GM19023 (cell line): Measurements from ENCODE around the gene RFC2.

Experiments used
- ATAC-seq: cut with Tn5 transposase; IDR thresholded peaks from one replicate; pipeline ENCODE4 v1.9.1; 2021; ENCODE audit warnings: mild to moderate bottlenecking, moderate library complexity; ENCODE audit not compliant: unreplicated experiment

The RFC2 gene

DNA sequence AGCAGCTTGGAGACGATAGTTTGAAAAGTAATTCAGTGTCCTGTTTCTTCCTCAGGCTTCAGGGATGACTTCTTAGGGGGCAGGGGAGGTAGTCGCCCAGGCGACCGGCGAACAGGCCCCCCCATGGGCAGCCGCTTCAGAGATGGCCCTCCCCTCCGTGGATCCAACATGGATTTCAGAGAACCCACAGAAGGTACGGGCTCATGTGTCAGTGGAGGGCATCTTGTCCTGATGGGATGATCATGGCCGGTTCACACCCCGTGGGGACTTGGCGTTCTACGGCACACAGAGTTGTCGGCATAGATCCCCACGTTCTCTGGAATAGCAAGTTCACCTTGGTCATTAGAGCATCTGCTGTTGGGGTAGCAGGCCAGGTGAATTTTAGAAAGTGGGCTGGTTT lies 59.5 kb downstream of the RFC2 start:
- no peak for ATAC-seq

DNA sequence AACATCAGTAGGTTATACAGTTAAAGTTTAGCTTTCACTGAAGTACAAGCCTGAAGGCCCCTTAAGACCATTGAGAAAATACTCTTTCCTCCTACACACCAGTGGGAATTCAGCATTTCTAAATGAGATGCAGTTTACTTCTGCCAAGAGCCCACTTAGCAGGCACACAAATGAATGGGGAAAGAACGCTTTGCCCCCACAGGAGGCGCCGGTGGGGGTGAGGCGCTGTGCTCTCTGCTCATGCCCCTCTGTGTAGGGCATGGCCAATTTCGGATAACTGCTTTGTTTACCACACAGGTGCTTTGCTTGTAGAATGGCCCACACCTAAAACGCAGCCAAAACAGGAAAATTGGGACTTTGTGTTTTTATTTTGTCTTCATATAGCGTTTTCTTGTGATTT lies 60.3 kb downstream of the RFC2 start:
- ATAC-seq: no peak

DNA sequence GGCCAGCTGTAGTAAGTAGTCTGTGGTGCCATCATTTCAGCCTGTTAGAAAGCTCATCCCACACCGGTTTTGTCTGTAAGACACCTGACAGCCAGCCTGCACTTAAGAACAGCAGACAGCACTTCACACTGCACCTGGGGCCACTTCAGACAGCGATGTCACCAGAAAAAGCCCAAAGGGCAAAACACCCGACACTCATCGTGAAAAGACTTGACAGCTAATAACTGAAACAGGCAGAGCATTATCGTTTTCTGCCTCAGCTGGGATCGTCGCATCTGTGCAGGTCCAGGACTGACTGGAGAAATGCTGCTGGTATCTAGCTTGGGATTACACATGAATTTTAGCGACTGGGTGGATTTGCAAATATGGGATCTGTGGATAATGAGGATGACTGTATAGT lies 61.1 kb downstream of the RFC2 start:
- no peak for ATAC-seq

DNA sequence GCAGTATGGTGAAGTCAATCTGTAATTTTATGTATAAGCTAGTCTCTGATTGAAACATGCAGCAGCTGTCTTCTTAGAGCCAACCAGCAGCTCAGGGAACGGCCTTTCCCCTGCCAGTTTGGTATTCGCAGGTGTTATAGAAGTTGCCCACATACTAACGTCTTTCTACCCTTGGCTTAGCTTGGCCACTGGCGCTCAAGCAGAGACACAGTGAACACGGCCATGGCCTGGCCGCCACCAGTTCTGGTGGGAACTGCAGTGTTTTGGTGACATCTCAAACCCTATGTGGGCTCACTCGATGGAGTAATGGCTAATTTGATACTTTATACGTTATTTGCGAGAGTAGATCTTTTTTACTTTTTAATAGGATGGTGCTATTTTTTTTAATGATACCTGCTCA lies 63.0 kb downstream of the RFC2 start:
- ATAC-seq: no peak

DNA sequence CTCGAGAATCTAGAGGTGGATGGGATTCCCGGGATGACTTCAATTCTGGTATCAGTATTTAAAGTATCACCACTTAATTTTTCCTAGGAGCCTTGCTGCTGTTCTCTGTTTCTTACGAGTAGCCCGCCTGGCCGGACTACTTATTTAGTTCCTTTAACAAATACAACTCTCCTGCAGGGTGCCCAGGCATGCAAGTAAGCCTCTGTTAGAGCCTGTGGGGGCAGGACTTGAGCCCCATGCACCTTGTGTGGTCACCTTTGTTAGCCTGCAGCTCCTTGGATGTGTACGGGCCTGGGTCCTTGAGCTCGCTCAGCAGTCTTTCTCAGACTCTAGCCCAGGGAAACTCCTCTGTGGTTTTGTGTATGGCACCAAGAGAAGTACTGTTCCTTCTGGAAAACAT lies 63.9 kb downstream of the RFC2 start:
- ATAC-seq: no peak

DNA sequence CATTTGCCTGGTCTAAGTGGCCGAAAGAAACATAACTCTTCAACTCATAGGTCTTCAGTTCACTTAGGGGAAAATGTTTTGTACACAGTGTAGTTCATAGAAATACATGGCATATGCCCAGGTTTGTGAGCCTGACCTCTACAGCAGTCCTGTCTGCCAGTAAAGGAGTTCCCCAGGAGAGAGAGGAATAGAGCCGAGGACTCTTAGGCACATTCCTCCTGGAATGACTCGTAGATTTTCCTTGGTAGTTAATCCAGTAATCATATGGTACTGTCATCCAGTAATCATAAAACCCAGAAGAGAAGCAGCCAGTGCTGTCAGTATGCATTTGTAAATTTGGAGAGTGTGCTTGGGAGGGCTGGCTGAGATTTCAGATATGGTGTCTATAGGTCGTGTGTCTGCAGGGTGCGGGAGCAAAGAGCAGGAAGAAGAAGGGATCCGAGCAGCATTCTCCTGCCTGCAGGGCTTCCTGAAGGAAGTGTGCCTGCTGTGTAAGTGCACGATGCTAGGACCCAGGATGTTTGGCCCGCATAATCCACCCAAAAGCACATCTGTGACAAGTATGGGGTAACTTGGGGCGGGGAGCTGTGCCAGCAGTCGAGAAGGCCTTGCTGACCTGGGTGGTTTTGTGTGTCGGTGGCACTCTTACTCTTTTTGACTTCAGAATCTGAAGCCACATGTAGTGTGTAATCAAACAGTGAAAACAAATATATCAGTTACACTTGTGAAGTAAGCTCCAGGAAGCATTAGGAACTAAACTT lies 66.1 kb downstream of the RFC2 start:
- ATAC-seq: no peak

DNA sequence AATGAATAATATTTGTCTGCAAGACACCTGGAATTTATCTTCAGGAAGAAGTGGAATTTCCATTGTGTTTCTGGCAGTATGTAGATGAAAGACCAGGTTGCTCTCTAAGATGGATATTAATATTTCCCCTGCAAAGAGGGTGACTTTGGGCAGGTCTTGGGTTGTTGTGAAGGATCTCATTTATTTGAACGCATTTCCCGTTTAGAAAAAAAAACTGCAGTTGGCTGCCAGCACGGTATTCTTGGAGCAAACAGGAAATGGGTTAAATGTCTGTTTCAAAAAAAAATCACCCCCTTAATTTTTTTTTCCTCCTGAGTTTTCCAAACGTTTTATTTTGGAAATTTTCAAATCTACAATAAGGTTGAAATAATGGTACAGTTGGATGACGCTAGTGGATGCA lies 68.6 kb downstream of the RFC2 start:
- ATAC-seq: no peak

DNA sequence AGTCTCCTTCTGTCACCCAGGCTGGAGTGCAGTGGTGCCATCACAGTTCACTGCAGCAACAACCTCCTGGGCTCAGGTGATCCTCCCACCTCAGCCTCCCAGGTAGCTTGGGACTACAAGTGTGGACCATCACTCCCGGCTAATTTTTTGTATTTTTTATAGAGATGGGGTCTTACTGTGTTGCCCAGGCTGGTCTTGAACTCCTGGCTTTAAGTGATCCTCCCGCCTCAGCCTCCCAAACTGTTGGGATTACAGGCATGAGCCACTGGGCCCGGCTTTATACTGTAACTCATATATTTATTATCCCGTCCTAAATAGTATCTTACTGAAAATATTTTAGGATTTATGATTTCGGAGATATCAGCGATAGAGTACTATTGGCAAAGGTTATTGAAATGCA lies 69.2 kb downstream of the RFC2 start:
- no peak for ATAC-seq

DNA sequence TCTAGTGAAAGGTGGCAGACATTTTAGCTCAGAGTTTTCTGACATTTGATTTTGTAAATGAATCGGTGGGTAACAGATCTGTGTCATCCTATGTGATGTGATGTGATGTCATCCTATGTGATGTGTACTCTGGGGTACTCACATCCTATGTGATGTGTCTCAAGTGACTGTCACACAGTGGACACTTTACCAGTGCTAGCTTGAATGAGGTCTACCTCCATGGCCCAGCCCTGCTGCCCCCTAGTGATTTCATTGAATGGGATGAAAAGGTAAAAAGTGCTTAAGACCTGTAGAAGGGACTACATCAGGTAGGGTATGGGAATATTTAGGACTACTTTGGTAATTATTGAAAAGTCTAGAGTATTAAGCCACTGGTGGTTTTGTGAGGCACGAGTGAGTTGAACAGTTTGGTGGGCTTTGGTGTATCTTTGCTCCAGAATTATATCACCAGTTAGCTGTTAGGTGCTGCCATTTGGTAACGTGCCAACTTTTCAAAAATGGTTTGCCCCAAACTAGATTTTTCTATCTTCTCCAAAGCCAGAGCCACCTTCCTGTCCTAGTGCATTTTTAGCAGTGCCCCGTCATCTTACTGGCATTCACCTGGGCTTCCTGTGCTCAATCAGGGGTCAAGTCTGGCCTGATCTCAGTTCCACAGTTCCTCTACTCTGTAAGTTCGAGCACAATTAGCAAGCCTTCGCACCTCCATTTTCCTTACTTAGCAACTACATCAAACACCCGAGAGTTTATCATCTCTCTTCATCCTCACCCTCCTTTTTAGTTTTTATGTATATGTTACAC lies 70.3 kb downstream of the RFC2 start:
- ATAC-seq: no peak

DNA sequence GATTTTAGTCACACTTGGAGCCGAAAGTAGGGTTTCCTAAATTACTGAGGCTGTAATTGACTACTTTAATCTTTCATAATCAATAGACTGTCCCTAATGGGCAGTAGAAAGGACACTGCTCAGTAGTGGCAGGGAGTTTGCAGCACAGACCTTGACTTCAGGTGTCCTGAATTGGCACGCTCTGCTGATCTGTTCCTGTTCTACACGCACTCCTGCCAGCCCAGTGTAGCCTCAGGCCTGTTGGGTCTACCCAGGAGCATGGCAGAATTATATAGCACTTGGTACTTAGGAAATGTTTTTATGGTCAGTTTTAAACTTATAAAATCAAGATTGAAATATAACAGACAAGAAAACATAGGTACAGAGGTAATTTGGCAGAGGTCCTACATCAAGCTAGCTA lies 71.1 kb downstream of the RFC2 start:
- no peak for ATAC-seq

DNA sequence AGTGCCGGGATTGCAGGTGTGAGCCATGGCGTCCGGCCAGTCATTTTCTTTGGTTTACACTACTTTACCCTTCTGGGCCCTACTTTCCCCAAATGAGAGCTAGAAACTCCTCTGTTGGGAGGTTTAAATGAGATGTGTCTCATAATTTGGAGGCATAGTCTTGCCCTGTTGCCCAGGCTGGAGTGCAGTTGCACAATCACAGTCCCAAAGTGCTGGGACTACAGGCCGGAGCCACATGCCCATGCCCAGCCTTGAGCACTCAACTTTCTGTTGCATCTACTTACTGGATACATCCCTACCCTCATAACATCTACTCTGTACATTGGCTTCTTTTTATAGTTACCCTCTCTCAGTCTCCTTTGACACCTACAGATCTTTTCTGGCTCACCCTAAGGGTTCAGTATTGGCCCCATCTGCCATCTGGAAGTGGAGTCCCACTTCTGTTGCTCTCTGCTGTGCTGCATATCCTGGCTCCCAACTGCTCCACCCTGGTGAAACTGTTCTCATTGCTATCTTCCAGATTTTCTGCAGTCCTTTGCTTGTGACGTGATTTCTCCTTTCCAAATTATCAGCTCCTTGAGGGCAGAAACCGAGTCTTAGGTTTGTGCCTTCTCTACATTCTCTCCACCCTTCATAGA lies 71.6 kb downstream of the RFC2 start:
- ATAC-seq: no peak

DNA sequence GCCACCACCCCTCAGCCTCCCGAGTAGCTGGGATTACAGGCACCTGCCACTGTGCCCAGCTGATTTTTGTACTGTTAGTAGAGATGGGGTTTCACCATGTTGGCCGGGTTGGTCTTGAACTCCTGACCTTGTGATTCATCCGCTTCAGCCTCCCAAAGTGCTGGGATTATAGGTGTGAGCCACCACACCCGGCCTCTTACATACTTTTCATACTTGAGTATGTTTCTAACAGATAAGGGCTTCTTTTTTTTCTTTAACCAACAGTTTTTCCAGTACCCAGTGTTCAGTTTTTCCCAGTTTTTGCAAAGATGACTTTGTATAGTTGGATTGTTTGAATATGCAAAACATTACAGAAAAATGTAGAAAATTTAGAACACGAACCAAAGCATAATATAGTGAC lies 72.4 kb downstream of the RFC2 start:
- ATAC-seq: no peak
